ENCODE measurements around the gene DUSP18. TPM values are rescaled to one million over a fixed set of nuclear protein-coding genes. Genes with fewer than 3 reads are reported as not detected.
A peak's percentile ranks its signal among the peaks of the same experiment; 100 is the strongest.

DUSP18 gene
- total and polyA plus RNA-seq, 9 of the 15 experiments (the other 6 are each of a cell fraction or from before 2014, with no cell fraction given): 1.00 to 3.7 (median 1.5) TPM

- in situ Hi-C loops (cut with MboI): no loop called here
- CTCF ChIA-PET (ENCODE audit: low intra/inter-chr PET ratio): no interaction called here
- BruUV-seq (replicated peaks): no TSS peak
- TF ChIP-seq KLF10 (CRISPR knock-in tag; IDR thresholded peaks at IDR 0.05): no peak
- peak; percentile 78 for TF ChIP-seq TCF3 (CRISPR knock-in tag; IDR thresholded peaks at IDR 0.05)
- TF ChIP-seq BDP1 (IDR thresholded peaks at IDR 0.05; ENCODE audit: insufficient read depth, insufficient read length): no peak
- no peak for TF ChIP-seq SMARCA5 (IDR thresholded peaks at IDR 0.05)
- no peak for TF ChIP-seq GABPA (tag; conservative IDR thresholded peaks at IDR 0.05; ENCODE audit: low read depth)
- TF ChIP-seq CSDE1 (IDR thresholded peaks at IDR 0.05): no peak
- peak; percentile 73 for TF ChIP-seq ARID1B (IDR thresholded peaks at IDR 0.05)
- no peak for TF ChIP-seq ETV1 (tag; conservative IDR thresholded peaks at IDR 0.05; ENCODE audit: low read depth)
- TF ChIP-seq SREBF1 (IDR thresholded peaks at IDR 0.05; ENCODE audit: borderline replicate concordance, low read depth, low read length): no peak
- TF ChIP-seq ZNF217 (CRISPR knock-in tag; IDR thresholded peaks at IDR 0.05): no peak
- TF ChIP-seq NFE2 (IDR thresholded peaks at IDR 0.05; ENCODE audit: low read depth): no peak
- TF ChIP-seq CBFA2T3 (IDR thresholded peaks at IDR 0.05): peak; percentile 79
- TF ChIP-seq PRPF4 (IDR thresholded peaks at IDR 0.05; ENCODE audit: insufficient read depth, low read depth, low read length, poor library complexity, severe bottlenecking): no peak
- TF ChIP-seq CCNT2 (IDR thresholded peaks at IDR 0.05; ENCODE audit: borderline replicate concordance, extremely low read depth, insufficient read length, low read depth, low read length): peak; percentile 23
- no peak for TF ChIP-seq ZNF764 (CRISPR knock-in tag; IDR thresholded peaks at IDR 0.05; ENCODE audit: low read depth)
- peak; percentile 41 for TF ChIP-seq TEAD4 (IDR thresholded peaks at IDR 0.05; ENCODE audit: low read length)
- TF ChIP-seq TEAD4 (CRISPR knock-in tag; IDR thresholded peaks at IDR 0.05; ENCODE audit: borderline replicate concordance): no peak
- peak in 1 of 2 experiments; percentile 47; a peak in 1 of 4 replicates for TF ChIP-seq RCOR1 (IDR thresholded peaks at IDR 0.05; ENCODE audit: borderline replicate concordance in 1 of 2, low read depth in 2 of 2, low read length in 2 of 2)
- TF ChIP-seq PBX2 (CRISPR knock-in tag; IDR thresholded peaks at IDR 0.05; ENCODE audit: low read depth): no peak
- TF ChIP-seq PBX2 (tag; conservative IDR thresholded peaks at IDR 0.05; ENCODE audit: low read depth): no peak
- TF ChIP-seq DPF2 (IDR thresholded peaks at IDR 0.05): peak; percentile 47; the same call in 1 of the 2 replicates
- TF ChIP-seq KLF16 (IDR thresholded peaks at IDR 0.05): no peak
- no peak for TF ChIP-seq ZNF175 (CRISPR knock-in tag; IDR thresholded peaks at IDR 0.05; ENCODE audit: low read depth)
- TF ChIP-seq ZNF134 (CRISPR knock-in tag; conservative IDR thresholded peaks at IDR 0.05): no peak
- TF ChIP-seq TCF7L2 (IDR thresholded peaks at IDR 0.05; ENCODE audit: low read depth, low read length): no peak
- TF ChIP-seq TRIM24 (IDR thresholded peaks at IDR 0.05): peak in 1 of 2 experiments; percentile 42; a peak in 1 of 4 replicates
Observed at GRCh38 chr22:30697975-30698374, 30.3 kb upstream of the DUSP18 start.

More at GRCh38 chr22:30697975-30698374, 30.3 kb upstream of the DUSP18 start:
- peak overlapping the region; percentile 46; the same call in 1 of the 2 replicates for H3K4me2 ChIP-seq (ENCODE audit: insufficient read depth, low read length)
- H3K27ac ChIP-seq (ENCODE audit: extremely low read depth, low read depth, low read length): no peak overlapping the region
- no peaks in the 10 kb centered on the region for H4K20me1 ChIP-seq (replicated peaks; ENCODE audit: control insufficient read depth, insufficient read depth, low read length)
- no peak overlapping the region for H2AFZ ChIP-seq (ENCODE audit: low read depth, low read length)
- no peak overlapping the region for H3K4me3 ChIP-seq
- H3K27me3 ChIP-seq (ENCODE audit: control insufficient read depth in 2 of 2, insufficient read depth in 2 of 2, low read length in 2 of 2): no peaks in the 10 kb centered on the region
- ATAC-seq: peak; percentile 72
- intact Hi-C loops (cut with micrococcal nuclease): no loop called here
- no peaks in the 10 kb centered on the region for H3K36me3 ChIP-seq (ENCODE audit: control insufficient read depth, insufficient read depth, low read length)
- WGBS (ENCODE audit: insufficient coverage, low coverage, missing lambda C conversion rate): 10% methylated on average over 7 of the region's 7 CpGs
- POLR2A ChIA-PET: no interaction called here
- no peaks in the 10 kb centered on the region for H3K9me1 ChIP-seq (ENCODE audit: control insufficient read depth, insufficient read depth, low read length)
- H3K79me2 ChIP-seq (ENCODE audit: control insufficient read depth, insufficient read depth, low read length): no peaks in the 10 kb centered on the region
- H3K9me3 ChIP-seq (replicated peaks; ENCODE audit: control insufficient read depth, insufficient read depth, low read depth, low read length): no peaks in the 10 kb centered on the region
- H3K9ac ChIP-seq (ENCODE audit: insufficient read depth in 1 of 2, low read depth in 2 of 2, low read length in 2 of 2): no peak overlapping the region
- FAIRE-seq: no peak
- DNase-seq (ENCODE audit: extremely low read depth in 1 of 4, low spot score in 3 of 4): peak; percentile 52 to 68 (median 60)
- H3K4me1 ChIP-seq (replicated peaks in 1 of 2; ENCODE audit: control insufficient read depth in 2 of 2, insufficient read depth in 2 of 2, low read length in 2 of 2): peaks cover 11 to 29% of the 10 kb centered on the region in 2 experiments; a peak in 4 of 5 replicates

Measured in K562 (cell line).